Colonic mucosa (tissue), 4 donors: ENCODE data around the gene MPV17L2. TPM values are rescaled to one million over a fixed set of nuclear protein-coding genes. Genes with fewer than 3 reads are reported as not detected.

Source experiments
- DNase-seq: peaks from one replicate; pipeline ENCODE4 v3.0.0-alpha.2; 2020
- H3K27ac ChIP-seq: fragments of 200-600 bp; one replicate; pipeline ENCODE4 v1.8.0; 2021
- H3K27me3 ChIP-seq: fragments of 200-600 bp; one replicate; pipeline ENCODE4 v1.8.0; 2021
- H3K36me3 ChIP-seq: fragments of 200-600 bp; one replicate; pipeline ENCODE4 v1.8.0; 2021
- H3K4me1 ChIP-seq: fragments of 200-600 bp; one replicate; pipeline ENCODE4 v1.8.0; 2021; ENCODE audit warnings: mild to moderate bottlenecking
- H3K4me3 ChIP-seq: fragments of 200-600 bp; one replicate; pipeline ENCODE4 v1.8.0; 2021
- H3K9ac ChIP-seq, 2 donors: one replicate each; pipeline ENCODE4 v1.7.0; 2013; ENCODE audit warnings: control low read depth in 2 of 2, low read depth in 2 of 2, low read length in 2 of 2
- H3K9me3 ChIP-seq: fragments of 200-600 bp; one replicate; pipeline ENCODE4 v1.8.0; 2021
- CTCF ChIP-seq: fragments of 200-600 bp; IDR thresholded peaks from one replicate; pipeline ENCODE4 v1.8.0; 2022; ENCODE audit warnings: antibody characterized with exemption, mild to moderate bottlenecking
- intact Hi-C: fragments of 100-400 bp; cut with DNase I; formaldehyde crosslinking; loops from one replicate; pipeline ENCODE4 v1.14.1; 2022
- total RNA-seq, 2 donors: library from RNA; stranded (reverse); fragmentation: NEBNext Ultra II Directional in 1 of 2; extraction: Animal tissue kit (Norgen Biotek cat#: 25700) in 1 of 2; gene quantifications; one replicate each; pipeline ENCODE4 v1.2.1, GENCODE V29; 2021
- donor health status: healthy.
- donor health status: DM: no; HTN: no; CAD: no.
- donor health status: DM: no; HTN: no; CAD: no.

Gene MPV17L2
- total RNA-seq, 2 donors from 2014 or later: 8.9 to 21.7 TPM

GRCh38 chr19:18225702-18226468, 32.9 kb downstream of the MPV17L2 start, which contains the start of gene PDE4C:
Gene PDE4C, minus strand, starts transcription at chr19:18226438. Its CDS starts 23 bp downstream, at chr19:18226415.
- peaks cover 18% of the 10 kb centered on the region for H3K27me3 ChIP-seq
- peaks cover 10% of the 10 kb centered on the region for H3K4me1 ChIP-seq
- no peak within 1 kb of the TSS for H3K4me3 ChIP-seq
- DNase-seq: no peak
- no peaks in the 10 kb centered on the region for H3K9me3 ChIP-seq
- H3K9ac ChIP-seq: peak within 1 kb of the TSS in 1 of 2 donors; percentile 2
- intact Hi-C loops: no loop called here
- H3K27ac ChIP-seq: no peak within 1 kb of the TSS
- no peak for TF ChIP-seq CTCF
- no peaks in the 10 kb centered on the region for H3K36me3 ChIP-seq

- no peak for TF ChIP-seq CTCF
- H3K9me3 ChIP-seq: no peaks in the 10 kb centered on the region
- H3K36me3 ChIP-seq: no peaks in the 10 kb centered on the region
- H3K27ac ChIP-seq: no peak overlapping the region
- H3K9ac ChIP-seq: no peak overlapping the region
- no peak overlapping the region for H3K4me3 ChIP-seq
- peaks cover 10% of the 10 kb centered on the region for H3K4me1 ChIP-seq
- DNase-seq: no peak
- intact Hi-C loops: no loop called here
- peaks cover 18% of the 10 kb centered on the region for H3K27me3 ChIP-seq
Observed at GRCh38 chr19:18226956-18227780, 34.1 kb downstream of the MPV17L2 start.

- no peak for TF ChIP-seq CTCF
Observed at GRCh38 chr19:18227781-18228271, 34.8 kb downstream of the MPV17L2 start.

GRCh38 chr19:18229474-18229873, 36.5 kb downstream of the MPV17L2 start:
- DNase-seq: no peak
- no peak overlapping the region for H3K9ac ChIP-seq
- peaks cover 27% of the 10 kb centered on the region for H3K27me3 ChIP-seq
- intact Hi-C loops: no loop called here
- H3K27ac ChIP-seq: no peak overlapping the region
- H3K4me1 ChIP-seq: peaks cover 10% of the 10 kb centered on the region
- H3K9me3 ChIP-seq: no peaks in the 10 kb centered on the region
- no peak overlapping the region for H3K4me3 ChIP-seq
- H3K36me3 ChIP-seq: no peaks in the 10 kb centered on the region
- TF ChIP-seq CTCF: peak; percentile 48

More at GRCh38 chr19:18227781-18228271, 34.8 kb downstream of the MPV17L2 start:
- H3K36me3 ChIP-seq: no peaks in the 10 kb centered on the region
- peaks cover 10% of the 10 kb centered on the region for H3K4me1 ChIP-seq
- H3K27me3 ChIP-seq: peaks cover 18% of the 10 kb centered on the region
- H3K27ac ChIP-seq: no peak overlapping the region
- no peaks in the 10 kb centered on the region for H3K9me3 ChIP-seq
- DNase-seq: no peak
- intact Hi-C loops: no loop called here
- H3K4me3 ChIP-seq: no peak overlapping the region
- H3K9ac ChIP-seq: no peak overlapping the region

GRCh38 chr19:18229915-18230314, 36.9 kb downstream of the MPV17L2 start:
- Histone ChIP-seq H3K4me3 (no peak overlapping the region), H3K27me3 (peaks cover 24% of the 10 kb centered on the region), H3K36me3 (no peaks in the 10 kb centered on the region), H3K9me3 (no peaks in the 10 kb centered on the region), H3K9ac (no peak overlapping the region), H3K27ac (no peak overlapping the region), H3K4me1 (peaks cover 7% of the 10 kb centered on the region)
- TF ChIP-seq CTCF: no peak
- DNase-seq: no peak
- intact Hi-C loops: no loop called here
